DMS53 treated with DMSO at 0.1 percent for 48 hours (cell line): ENCODE measurements around the gene ASTN2.
A peak's percentile ranks its signal among the peaks of the same experiment; 100 is the strongest.

Source experiments
- DNase-seq: peaks from one replicate; lab custom pipeline; 2025; ENCODE audit not compliant: unreplicated experiment; lab: John Stamatoyannopoulos, UW

Gene ASTN2

DNA sequence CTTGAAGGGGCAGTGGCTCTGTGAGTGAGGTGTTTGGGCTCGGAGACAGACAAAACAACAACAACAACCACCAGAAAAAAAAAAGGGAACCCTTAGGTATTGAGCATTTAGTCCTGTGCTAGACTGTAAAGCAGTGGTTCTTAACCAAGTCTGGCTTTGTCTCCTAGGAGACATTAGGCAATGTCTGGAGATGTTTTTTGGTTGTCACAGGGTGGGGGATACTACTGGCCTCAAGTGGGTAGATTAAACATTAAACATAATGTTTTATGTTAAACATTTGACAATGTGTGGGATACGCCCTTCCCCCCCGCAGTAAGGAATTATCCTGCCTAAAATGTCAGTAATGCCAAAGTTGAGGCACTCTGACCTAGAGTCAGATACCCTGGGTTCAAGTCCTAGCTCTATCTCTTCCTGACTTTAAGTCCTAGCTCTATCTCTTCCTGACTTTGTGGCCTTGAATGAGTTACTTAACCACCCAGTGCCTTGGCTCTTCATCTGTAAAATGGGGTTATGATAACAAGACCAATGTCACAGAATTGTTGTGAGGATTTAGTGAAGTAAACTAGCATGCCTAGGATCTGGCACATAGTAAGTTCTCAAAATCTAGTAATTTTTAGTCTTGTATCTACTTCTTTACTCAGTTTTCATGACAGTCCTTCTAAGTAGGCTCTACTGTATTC is 725.9 kb downstream of the ASTN2 start:
- DNase-seq = no peak

DNA sequence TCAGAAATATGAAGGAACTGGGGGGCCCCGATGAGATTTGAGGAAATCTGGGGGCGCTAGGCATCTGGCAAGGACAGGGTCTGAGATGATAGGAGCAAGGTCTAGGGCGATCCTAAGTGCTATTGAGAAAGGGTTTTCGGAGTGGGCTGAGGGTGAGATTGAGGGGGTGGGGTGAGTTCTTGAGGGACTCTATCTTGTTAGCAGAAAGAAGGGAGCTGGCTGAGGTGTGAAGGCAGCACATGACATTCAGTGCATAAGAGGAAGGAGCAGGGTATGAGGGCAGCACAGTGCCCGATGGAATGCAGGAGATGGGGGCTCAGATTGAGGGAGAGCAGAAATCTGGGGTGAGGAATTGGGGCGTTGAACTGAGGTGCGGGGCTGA is 727.1 kb downstream of the ASTN2 start:
- DNase-seq = no peak

DNA sequence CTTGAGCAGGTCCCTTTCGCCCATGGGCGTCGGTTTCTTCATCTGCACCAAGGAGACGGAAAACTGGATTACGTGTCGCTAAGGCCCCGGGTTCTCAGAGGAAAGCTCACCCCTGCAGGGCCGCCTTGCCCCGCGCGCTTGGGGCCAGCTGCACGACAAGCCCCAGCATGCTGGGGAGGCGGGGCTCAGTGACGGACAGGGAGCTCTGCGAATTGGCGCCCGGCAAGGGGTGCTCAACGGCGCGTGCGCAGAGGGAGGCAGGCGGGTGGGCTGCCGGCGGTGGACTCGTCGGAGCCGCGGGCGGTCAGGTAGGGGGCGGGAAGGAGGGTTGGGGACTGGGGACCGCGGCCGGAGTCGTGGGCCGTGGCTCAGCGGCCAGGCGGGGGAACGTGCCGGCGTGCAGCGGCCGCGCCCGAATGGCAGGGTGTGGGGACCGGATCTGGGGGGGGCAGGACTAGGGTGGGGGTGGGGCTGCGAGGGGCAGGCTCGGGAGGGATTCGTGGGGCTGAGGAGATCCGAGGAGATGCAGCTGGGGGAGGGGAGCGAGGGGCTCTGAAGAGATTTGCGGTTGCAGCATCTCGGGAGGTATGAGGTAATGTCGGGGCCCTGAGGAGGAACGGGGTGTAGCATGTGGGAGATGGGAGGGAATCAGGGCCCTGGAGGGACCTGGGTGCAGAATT is 727.6 kb downstream of the ASTN2 start, which contains the start of gene TRIM32:
TSS of gene TRIM32 (plus strand) at position 232 of the 680 bp plus-strand sequence. CDS start 10,438 bp downstream, outside the sequence.
- DNase-seq = peak; percentile 38

DNA sequence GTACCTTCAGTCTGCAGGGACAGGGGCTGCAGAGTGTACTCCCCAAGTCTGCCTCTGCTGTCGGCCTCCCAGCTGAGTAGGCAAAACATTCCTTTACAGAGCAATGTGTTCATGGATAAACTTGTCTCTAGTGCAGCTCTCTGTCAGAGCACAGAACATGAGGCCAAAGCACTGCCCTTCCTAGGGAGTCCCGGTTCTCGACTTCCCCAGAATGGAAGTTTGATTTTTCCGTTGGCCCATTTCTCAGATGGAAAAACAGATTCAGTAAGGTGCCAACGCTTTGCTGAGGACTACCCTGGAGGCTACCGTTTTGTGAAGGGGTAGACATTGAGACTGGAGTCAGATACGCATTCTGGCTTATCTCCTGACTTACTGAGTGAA is 728.2 kb downstream of the ASTN2 start:
- DNase-seq = no peak

DNA sequence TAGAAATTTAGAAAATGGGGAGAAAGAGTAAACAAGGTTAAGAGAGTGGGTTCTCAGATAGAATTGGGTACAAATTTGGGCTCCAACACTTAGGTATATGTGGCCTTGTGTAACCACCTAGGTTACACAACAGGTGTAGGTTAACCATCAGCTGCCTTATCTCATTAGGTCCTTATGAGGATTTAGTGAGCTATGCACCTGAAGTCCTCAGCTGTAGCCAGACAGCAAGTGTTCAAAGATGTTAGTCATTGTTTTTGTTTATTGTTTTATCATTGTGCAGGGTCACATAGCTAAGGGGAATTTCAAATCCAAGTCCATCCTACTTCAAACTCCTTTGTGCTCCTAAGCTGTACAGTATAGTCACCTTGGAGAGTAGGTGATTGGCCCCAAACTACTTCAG is 728.7 kb downstream of the ASTN2 start:
- peak; percentile 7 for DNase-seq

DNA sequence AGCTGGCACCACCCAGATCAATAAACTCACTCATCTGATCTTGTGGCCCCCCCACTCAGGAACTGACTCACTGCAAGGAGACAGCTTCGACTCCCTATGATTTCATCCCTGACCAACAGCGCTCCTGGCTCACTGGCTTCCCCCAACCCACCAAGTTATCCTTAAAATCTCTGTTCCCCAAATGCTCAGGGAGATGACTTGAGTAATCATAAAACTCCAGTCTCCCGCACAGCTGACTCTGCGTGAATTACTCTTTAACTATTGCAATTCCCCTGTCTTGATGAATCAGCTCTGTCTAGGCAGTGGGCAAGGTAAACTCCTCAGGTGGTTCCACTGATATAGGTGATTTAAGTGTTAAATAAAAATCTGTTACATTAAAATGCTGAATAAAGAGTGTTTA is 729.7 kb downstream of the ASTN2 start:
- no peak for DNase-seq

DNA sequence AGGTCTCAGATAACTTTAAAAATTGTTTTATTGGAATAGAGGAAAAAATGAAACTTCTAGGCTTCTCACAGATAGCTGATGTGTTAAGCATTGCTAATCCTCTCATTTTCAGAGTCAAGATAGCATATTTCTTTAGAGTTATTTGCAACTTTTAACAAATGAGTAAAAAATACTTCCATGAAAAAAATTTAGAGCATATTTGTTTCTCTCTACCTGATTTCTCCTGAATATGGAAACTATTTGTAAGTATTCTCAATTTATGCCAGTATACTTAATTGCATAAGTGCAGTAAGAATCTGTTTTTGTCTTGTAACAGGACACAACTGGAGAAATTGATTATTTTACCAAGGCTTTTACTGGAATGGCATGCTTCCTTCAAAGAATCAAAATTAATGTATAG is 731.3 kb downstream of the ASTN2 start:
- no peak for DNase-seq

DNA sequence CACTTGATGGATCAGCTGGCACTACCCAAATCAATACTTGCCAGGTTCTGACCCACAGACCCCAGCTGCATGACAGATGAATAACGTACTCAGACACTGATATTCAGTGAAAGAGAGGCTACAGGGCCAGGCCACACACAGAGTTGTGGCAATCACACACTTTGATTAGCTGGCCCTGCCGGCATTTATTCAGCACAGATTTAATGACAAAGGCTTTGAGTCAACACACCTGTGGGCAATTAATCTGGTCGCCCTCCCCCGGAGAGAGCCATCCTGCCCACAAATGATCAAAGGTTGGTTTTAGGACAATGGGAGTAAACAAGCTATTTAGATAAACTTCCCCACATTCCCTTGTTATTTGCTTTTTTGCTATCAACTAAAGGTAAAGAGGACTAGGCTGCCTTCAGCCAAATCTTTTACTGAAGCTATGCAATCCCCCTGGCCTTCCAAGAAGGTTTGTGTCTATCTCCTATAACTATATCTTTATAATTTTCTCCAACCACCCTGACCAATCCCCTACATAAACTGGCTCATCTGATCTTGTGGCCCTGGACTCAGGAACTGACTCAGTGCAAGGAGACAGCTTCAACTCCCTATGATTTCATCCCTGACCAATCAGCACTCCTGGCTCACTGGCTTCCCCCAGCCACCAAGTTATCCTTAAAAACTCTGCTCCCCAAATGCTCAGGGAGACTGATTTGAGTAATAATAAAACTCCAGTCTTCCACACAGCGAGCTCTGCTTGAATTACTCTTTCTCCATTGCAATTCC is 740.5 kb downstream of the ASTN2 start:
- DNase-seq = no peak

DNA sequence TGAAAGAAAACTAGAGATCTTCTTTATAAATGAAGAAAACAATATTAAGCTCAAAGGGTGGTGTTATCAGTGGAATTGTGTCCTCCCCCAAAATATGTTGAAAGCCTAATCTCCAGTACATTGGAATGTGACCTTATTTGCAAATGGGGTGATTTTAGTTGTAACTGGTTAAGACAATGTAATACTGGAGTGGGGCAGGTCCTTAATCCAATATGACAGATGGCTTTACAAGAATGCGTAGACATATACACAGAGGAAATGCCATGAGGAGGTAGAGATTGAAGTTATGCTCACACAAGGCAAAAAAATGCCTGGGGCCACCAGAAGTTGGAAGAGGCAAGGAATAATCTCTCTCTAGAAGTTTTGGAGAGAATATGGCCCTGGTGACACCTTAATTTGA is 741.5 kb downstream of the ASTN2 start:
- no peak for DNase-seq

DNA sequence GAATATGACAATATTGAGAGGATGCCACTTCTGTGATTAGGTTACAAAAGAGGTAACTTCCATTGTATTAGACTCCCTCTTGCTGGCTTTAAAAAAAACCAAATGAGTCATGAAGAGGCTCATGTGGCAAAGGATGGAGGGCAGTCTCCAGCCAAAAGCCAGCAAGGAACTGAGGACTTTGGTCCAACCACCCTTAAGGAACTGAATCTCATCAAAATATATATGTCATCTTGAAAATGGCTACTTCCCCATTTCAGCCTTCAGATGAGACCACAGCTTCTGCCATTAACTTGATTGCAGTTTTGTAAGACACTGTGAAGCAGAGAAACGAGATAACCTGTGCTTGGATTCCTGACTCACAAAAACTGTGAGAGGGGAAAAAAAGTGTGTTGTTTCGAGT is 743.3 kb downstream of the ASTN2 start:
- no peak for DNase-seq

DNA sequence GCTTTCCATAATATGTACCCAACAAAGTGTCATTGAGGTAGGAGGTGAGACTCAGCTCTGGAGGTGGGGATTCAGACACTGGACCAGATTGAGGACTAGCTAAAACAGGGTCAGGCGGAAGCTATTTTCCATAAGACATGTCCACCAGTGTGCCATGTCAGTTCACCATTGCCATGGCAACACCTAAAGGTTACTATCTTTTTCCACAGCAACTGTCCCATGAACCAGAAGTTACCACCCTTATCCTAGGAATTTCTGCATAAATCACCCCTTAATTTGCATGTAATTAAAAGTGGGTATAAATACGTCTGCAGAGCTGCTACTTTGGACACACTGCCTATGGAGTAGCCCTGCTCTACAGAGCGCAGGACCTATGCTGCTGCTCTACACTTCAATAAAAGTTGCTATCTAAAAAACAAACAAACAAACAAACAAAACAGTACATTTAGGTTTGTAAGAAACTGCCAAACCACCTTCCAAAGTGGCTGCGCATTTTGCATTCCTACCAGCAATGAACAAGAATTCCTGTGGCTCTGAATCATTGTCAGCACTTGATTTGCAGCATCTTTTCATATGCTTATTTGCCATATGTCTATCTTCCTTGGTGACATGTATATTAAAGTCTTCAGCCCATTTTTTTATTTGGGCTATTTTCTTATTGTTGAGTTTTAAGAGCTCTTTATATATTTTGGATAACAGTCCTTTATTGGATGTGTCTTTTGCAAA is 745.7 kb downstream of the ASTN2 start:
- DNase-seq = no peak

DNA sequence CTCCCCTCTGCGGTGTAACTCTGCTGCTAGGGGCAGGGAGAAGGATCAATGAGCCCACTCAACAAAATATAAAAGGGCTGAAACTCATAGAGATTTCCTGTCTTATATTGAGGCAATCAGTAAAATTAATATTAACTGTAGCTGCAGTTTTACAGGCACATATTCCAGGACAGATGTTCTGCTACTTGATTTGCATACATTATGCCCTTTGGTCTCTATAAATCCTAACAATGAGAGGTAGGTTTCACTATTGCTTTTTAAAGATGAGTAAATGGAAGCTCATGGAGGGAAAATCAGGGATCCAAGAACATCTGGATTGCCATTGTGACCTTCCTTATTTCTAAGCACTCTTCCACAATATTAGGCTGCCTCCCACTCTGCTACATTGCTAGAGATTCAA is 751.3 kb downstream of the ASTN2 start:
- no peak for DNase-seq

DNA sequence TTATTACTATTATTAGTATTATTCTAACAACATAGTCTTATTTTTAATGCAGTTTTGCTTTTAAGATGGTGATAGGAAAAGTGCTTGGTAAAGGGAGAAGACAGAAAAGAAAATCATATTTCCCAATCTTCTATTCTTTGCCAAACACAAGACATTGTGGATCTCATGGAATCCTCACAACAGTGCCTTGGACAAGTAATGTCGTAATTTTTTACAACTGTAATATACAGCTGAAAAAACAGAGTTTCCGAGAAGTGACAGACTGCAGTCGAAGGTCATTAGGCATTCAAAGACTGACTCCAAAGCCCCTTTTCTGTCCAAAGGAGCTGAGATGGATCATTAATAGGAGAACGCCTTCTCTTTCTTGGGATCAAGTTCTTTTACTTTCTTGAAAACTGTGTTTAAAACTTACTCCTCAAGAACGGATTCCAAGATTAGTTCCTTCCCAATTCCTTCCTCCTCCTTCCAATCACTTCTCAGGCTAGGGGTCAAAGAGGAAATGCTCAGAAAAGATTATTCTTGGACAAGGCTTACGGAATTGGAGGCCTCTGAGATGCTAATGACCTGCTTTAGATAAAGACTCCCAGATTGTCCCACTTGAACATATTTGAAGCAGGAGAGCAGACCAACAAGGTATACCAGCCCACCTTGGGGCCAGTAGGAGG is 752.1 kb downstream of the ASTN2 start:
- DNase-seq = no peak

DNA sequence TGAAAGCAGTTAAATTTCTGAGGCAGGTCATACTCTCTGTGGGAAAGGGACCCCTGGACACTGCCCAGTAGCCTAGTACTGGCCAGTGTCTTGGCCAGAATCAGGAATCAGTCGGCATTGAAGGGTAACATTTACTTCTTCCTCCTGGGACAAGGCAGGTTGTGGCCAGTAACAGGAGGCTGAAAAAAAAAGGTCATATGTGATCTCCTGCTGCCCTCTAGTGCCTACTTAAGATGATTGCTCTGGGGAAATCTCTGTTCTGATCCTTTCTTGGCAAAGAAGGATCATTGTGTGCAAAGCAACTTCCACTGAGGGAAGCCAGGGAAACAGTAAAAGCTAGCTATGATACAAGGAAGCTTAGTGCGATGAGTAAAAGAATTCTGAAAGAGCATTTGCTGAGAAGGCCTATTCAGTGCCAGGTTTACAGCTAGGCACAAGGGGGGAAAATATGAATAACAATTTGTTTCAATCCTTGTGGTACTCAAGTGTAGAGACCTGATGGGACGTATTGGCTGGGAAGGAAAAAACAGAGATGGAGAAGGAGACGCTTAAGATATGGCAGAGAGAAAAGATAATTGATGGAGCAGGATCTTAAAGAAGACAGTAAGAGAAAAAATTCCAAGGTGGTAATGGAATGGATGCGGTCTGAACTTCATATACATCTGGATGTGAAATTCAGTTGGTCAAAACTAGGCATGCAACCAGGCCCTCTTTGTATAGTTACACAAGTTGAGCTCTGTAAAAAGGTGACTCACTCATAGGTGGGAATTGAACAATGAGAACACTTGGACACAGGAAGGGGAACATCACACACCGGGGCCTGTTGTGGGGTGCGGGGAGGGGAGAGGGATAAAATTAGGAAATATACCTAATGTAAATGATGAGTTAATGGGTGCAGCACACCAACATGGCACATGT is 753.6 kb downstream of the ASTN2 start:
- peak; percentile 42 for DNase-seq

DNA sequence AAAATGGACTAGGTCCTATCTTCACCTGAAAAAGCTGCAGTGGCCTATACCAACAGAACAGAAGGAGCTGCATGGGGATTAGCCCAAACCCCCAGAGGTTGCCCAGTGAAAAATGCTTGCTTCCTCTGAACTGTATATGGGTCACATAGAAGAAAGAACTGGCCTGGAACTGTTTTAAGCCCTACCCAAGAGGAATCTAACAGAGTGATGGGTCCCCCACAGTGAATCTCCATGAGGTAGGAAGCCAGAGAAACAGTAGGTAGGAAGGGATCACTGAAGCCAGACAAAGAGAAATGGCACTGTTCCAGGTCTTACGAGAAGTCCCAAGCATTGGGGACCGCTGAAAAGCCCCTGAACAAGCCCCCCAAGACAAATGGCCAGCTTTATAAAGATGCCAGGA is 756.6 kb downstream of the ASTN2 start:
- no peak for DNase-seq

DNA sequence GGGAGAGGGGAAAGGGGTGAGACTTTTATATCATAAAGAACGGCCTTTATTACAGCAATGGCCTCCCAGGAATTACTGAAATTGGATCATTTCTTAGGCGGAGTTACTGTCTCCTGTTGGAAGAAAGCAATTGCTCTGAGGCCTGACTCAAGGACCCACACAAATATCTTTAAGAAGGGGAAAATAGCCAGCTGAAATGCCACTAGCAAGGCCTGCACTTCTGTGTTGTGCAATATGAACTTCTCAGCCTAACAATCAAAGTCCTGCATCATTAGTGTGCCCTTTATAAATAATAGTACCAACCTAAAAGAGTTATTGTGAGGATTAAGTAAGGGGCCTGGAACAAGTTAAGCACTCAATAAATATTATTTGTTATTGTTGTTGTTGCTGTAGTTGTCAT is 757.9 kb downstream of the ASTN2 start:
- no peak for DNase-seq

DNA sequence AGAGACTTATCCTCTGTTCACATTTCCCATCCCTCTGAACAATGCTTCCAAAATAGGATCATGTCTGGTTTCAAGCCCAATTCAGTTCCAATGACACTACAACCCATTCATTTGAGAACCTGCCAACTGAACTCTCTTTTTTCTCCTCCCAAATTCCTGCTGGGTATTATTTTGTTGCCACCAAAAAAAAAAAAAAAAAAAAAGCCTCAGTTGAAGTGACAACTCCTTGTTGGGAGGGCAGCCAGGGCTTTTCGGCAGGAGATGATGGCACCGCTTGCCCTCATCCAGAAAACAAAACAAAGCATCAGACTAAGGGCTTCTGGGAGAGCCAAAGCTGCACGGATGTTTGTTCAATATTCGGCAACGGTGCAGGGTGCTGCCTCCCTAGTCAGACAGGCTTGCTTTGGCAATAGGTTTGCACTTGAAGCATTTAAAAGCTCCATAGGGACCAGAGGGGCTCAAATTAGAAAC is 758.3 kb downstream of the ASTN2 start:
- no peak for DNase-seq

DNA sequence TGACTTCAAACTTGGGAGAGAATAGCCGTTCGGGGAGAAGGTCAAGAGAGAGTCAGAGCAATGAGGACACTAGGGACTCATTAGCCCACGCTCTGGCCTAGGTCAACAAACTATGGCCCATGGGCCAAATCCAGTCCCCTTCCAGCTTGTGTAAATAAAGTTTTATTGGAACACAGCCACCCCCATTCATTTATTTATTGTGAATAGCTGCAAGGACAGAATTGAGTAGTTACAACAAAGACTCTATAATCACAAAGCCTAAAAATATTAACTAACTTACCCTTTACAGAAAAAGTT is 760.9 kb downstream of the ASTN2 start:
- DNase-seq = no peak

DNA sequence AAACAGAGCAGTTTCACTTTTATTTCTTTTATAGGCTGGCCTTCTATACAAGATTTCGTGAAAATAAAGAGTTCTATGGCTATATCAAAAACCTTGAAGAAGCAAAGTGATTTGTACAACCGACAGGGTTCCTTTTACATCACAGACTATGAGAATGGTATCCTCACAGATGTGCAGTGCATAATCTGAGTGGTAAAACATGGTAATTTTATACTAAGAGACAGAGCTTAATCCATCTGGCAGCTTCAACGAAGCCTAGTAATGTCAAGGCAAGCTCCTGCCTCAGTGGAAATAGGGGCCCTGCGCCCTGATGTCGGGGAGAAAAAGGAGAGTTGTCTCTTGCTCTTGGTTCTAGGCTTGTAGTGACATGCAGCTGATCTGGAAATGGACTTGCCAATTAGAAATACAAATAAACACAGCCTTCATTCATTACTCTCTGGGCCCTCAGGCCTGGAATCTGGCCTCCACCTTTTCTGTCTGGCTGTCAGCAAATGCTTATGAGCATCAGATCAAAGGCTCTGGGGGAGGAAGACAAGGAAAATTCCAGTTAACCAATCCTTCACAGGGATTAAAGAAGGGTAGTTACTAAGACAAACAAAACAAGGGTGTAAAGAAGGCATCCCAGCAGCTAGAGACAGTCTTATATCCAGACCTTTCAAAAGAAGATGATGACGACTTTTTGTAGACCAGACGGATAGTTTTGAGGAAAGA is 761.4 kb downstream of the ASTN2 start:
- no peak for DNase-seq

DNA sequence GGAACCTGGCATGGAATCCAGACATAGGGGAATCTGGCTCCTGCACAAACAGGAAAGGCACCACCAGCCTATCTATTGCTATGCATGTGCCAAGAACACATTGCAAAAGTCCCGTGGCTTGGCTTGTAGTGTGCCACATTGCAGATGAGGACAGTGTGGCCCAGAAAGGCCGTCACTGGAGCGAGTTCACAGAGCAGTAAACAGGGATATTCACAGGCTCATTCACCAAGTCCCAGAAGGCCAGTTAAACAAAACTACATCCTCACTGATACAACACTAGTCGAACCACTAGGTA is 767.4 kb downstream of the ASTN2 start:
- DNase-seq = no peak
